B cell (primary cell): ENCODE results near the gene FAM111A. TPM values are rescaled to one million over a fixed set of nuclear protein-coding genes. Genes with fewer than 3 reads are reported as not detected.

ENCODE experiments used
- ATAC-seq: fragments of 200-7000 bp; cut with Tn5 transposase; one replicate; pipeline ENCODE4 v1.10.0; 2021; ENCODE audit warnings: low read depth, mild to moderate bottlenecking, moderate number of reproducible peaks, moderate library complexity
- CTCF ChIA-PET: fragments of 350-600 bp; sonication (Branson Sonifier 250); formaldehyde crosslinking; loops from one replicate; lab custom pipeline; 2021; ENCODE audit warnings: antibody characterized with exemption, inconsistent platforms; lab: Charles Lee
- POLR2A ChIA-PET: fragments of 350-600 bp; sonication (Branson Sonifier 250); formaldehyde crosslinking; loops from one replicate; lab custom pipeline; 2021; ENCODE audit warnings: antibody characterized with exemption; lab: Charles Lee
- DNase-seq: peaks from one replicate; pipeline ENCODE4 v3.0.0; 2013
- H2AFZ ChIP-seq: 2 replicates; pipeline ENCODE4 v1.6.1; 2012; ENCODE audit warnings: mild to moderate bottlenecking, low read depth, low read length; ENCODE audit not compliant: insufficient read depth, poor library complexity, severe bottlenecking
- H3K27ac ChIP-seq, 2 donors: 1 replicate in 1 of 2; 2 replicates in 1 of 2; pipeline ENCODE4 v1.5.1; 2012 to 2013; ENCODE audit warnings: low read length in 2 of 2, mild to moderate bottlenecking in 2 of 2, moderate library complexity in 1 of 2
- H3K27me3 ChIP-seq, 4 experiments: fragments of 200-600 bp in 1 of 4; sonication (generic) in 1 of 4; replicated peaks in 1 of 4; 1 replicate in 2 of 4; 2 replicates in 2 of 4; pipeline versions ENCODE4 v1.6.1 to v1.7.0; 2013 to 2016; ENCODE audit warnings: low read length in 3 of 4, mild to moderate bottlenecking in 2 of 4, mixed read lengths in 1 of 4, moderate library complexity in 1 of 4; ENCODE audit not compliant: insufficient read depth in 4 of 4, control insufficient read depth in 3 of 4; ENCODE audit errors: control extremely low read depth in 1 of 4
- H3K36me3 ChIP-seq, 2 experiments: replicated peaks in 1 of 2; 1 replicate in 1 of 2; 2 replicates in 1 of 2; pipeline versions ENCODE4 v1.6.1 to v1.7.1; 2013; ENCODE audit warnings: low read length in 1 of 2; ENCODE audit not compliant: insufficient read depth in 2 of 2, control insufficient read depth in 1 of 2; ENCODE audit errors: control extremely low read depth in 1 of 2, extremely low read depth in 1 of 2
- H3K4me1 ChIP-seq, 2 donors: fragments of 200-600 bp in 1 of 2; sonication (generic) in 1 of 2; 1 replicate in 1 of 2; 2 replicates in 1 of 2; pipeline versions ENCODE4 v1.5.1 to v1.6.1; 2013 to 2017; ENCODE audit warnings: low read length in 2 of 2; ENCODE audit not compliant: control insufficient read depth in 2 of 2, insufficient read depth in 2 of 2
- H3K4me2 ChIP-seq: replicated peaks from 2 replicates; pipeline ENCODE3; 2012; ENCODE audit warnings: mild to moderate bottlenecking, low read depth, low read length; ENCODE audit not compliant: poor library complexity, severe bottlenecking
- H3K4me3 ChIP-seq, 5 experiments: fragments of 200-600 bp in 1 of 5; sonication (generic) in 1 of 5; 1 replicate in 3 of 5; 2 replicates in 2 of 5; pipeline versions ENCODE4 v1.5.1 to v1.7.0; 2011 to 2016; ENCODE audit warnings: low read length in 4 of 5, mild to moderate bottlenecking in 4 of 5, low read depth in 2 of 5, control low read depth in 1 of 5, moderate library complexity in 1 of 5; ENCODE audit not compliant: insufficient read depth in 1 of 5; ENCODE audit errors: control extremely low read depth in 1 of 5, extremely low read depth in 1 of 5
- H3K79me2 ChIP-seq: fragments of 200-600 bp; sonication (generic); one replicate; pipeline ENCODE4 v1.6.0; 2016; ENCODE audit warnings: low read length; ENCODE audit not compliant: control insufficient read depth, insufficient read depth
- H3K9ac ChIP-seq: fragments of 200-600 bp; sonication (generic); 2 replicates; pipeline ENCODE4 v1.6.1; 2017; ENCODE audit warnings: mild to moderate bottlenecking, low read length, moderate library complexity
- H3K9me3 ChIP-seq, 3 donors: one replicate each; pipeline versions ENCODE4 v1.6.1 to v1.7.1; 2013; ENCODE audit warnings: low read length in 2 of 3; ENCODE audit not compliant: control insufficient read depth in 2 of 3, insufficient read depth in 1 of 3; ENCODE audit errors: control extremely low read depth in 1 of 3
- H4K20me1 ChIP-seq: 2 replicates; pipeline ENCODE4 v1.6.0; 2012; ENCODE audit warnings: mild to moderate bottlenecking, low read length; ENCODE audit not compliant: insufficient read depth, control insufficient read depth, poor library complexity, severe bottlenecking
- H3K27ac Mint-ChIP-seq: one replicate; pipeline ENCODE4 v1.8.0; 2021; ENCODE audit warnings: mixed read lengths
- H3K27me3 Mint-ChIP-seq: one replicate; pipeline ENCODE4 v1.8.0; 2021; ENCODE audit warnings: mixed read lengths
- H3K4me1 Mint-ChIP-seq: one replicate; pipeline ENCODE4 v1.8.0; 2021; ENCODE audit warnings: mixed read lengths
- H3K4me3 Mint-ChIP-seq: one replicate; pipeline ENCODE4 v1.8.0; 2021; ENCODE audit warnings: mixed read lengths
- H3K9me3 Mint-ChIP-seq: one replicate; pipeline ENCODE4 v1.8.0; 2022; ENCODE audit warnings: mixed read lengths; ENCODE audit not compliant: insufficient read depth
- EZH2 ChIP-seq: IDR thresholded peaks from 2 replicates; pipeline ENCODE4 v1.6.1; 2012; ENCODE audit warnings: borderline replicate concordance, low read depth, mild to moderate bottlenecking, moderate library complexity, low read length; ENCODE audit not compliant: insufficient read depth, poor library complexity, severe bottlenecking
- intact Hi-C: fragments of 100-400 bp; cut with micrococcal nuclease; formaldehyde crosslinking; loops from one replicate; pipeline ENCODE4 v1.10.0; 2022
- polyA plus RNA-seq: library from polyadenylated mRNA; depleted of rRNA; stranded (reverse); fragments of >200 nt; gene quantifications from 2 replicates; pipeline ENCODE4 v1.2.3, GENCODE V29; 2012
- total RNA-seq, 2 donors: library from RNA; stranded (reverse); fragments of 120-200 nt in 1 of 2; gene quantifications; 1 replicate in 1 of 2; 2 replicates in 1 of 2; pipeline versions ENCODE4 v1.2.3 to v1.2.4, GENCODE V29; 2013 to 2022
- TF ChIP-seq, protein P1 (sequence below): fragments of 200-600 bp; IDR thresholded peaks from one replicate; pipeline ENCODE4 v1.8.0; 2022; ENCODE audit warnings: antibody characterized with exemption, mild to moderate bottlenecking

The FAM111A gene
- total and polyA plus RNA-seq, 2 donors (not counting 1 experiment from before 2014, with no cell fraction given): 57.0 to 120 TPM

DNA sequence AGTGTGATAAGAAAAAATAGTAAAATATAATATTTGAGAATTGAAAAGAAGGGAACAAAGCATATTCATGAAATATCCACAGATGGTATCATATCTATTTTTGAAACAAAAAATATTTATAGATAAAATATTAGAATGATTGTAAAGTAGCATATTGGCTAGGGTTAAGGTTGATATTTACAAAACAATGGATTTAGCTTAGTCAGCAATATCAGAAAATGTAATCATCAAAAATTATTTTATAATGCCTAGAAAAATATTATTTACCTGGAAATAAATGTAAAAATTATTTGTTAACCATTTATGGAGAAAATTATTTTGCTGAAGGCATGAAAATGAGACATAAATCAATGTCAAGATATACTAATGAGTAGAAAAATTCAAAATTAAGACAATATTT, 22.8 kb upstream of the FAM111A start:
- no peak for TF ChIP-seq EZH2
- TF ChIP-seq, protein P1, sequence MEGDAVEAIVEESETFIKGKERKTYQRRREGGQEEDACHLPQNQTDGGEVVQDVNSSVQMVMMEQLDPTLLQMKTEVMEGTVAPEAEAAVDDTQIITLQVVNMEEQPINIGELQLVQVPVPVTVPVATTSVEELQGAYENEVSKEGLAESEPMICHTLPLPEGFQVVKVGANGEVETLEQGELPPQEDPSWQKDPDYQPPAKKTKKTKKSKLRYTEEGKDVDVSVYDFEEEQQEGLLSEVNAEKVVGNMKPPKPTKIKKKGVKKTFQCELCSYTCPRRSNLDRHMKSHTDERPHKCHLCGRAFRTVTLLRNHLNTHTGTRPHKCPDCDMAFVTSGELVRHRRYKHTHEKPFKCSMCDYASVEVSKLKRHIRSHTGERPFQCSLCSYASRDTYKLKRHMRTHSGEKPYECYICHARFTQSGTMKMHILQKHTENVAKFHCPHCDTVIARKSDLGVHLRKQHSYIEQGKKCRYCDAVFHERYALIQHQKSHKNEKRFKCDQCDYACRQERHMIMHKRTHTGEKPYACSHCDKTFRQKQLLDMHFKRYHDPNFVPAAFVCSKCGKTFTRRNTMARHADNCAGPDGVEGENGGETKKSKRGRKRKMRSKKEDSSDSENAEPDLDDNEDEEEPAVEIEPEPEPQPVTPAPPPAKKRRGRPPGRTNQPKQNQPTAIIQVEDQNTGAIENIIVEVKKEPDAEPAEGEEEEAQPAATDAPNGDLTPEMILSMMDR: no peak
- no peak overlapping the region for H3K4me3 ChIP-seq
- H3K79me2 ChIP-seq: no peaks in the 10 kb centered on the region
- peaks cover 12% of the 10 kb centered on the region for H3K4me1 Mint-ChIP-seq
- H2AFZ ChIP-seq: no peak overlapping the region
- ChIA-PET POLR2A (interaction anchor here (1.1 kb wide), 1 partner anchor 9 kb away, joined by 3 read pairs; no protein-coding TSS in a partner anchor), CTCF (interaction anchor here (1.0 to 3.5 kb wide), 4 partner anchors 9 to 38 kb away, joined by 3 to 10 read pairs (median 6); partner anchors contain the start of gene FAM111B)
- DNase-seq (no peak), ATAC-seq (no peak)
- H3K4me3 Mint-ChIP-seq: no peak overlapping the region
- no peak overlapping the region for H3K27ac ChIP-seq
- H3K36me3 ChIP-seq: peaks cover 0 to 24% of the 10 kb centered on the region in 2 experiments
- intact Hi-C loops: no loop called here
- H4K20me1 ChIP-seq: no peaks in the 10 kb centered on the region
- no peak overlapping the region for H3K9ac ChIP-seq
- H3K27me3 ChIP-seq: no peaks in the 10 kb centered on the region
- peaks cover 0 to 6% of the 10 kb centered on the region in 2 donors for H3K4me1 ChIP-seq
- peaks cover 8% of the 10 kb centered on the region for H3K9me3 Mint-ChIP-seq
- no peak overlapping the region for H3K27ac Mint-ChIP-seq
- H3K27me3 Mint-ChIP-seq: no peaks in the 10 kb centered on the region
- H3K4me2 ChIP-seq: no peak overlapping the region
- peaks cover 3 to 27% (median 21%) of the 10 kb centered on the region in 3 donors for H3K9me3 ChIP-seq
